B cell (primary cell): ENCODE results near the gene PRKCH. TPM values are rescaled to one million over a fixed set of nuclear protein-coding genes. Genes with fewer than 3 reads are reported as not detected.

ENCODE experiments used
- ATAC-seq: fragments of 200-7000 bp; cut with Tn5 transposase; one replicate; pipeline ENCODE4 v1.10.0; 2021; ENCODE audit warnings: low read depth, mild to moderate bottlenecking, moderate number of reproducible peaks, moderate library complexity
- CTCF ChIA-PET: fragments of 350-600 bp; sonication (Branson Sonifier 250); formaldehyde crosslinking; loops from one replicate; lab custom pipeline; 2021; ENCODE audit warnings: antibody characterized with exemption, inconsistent platforms; lab: Charles Lee
- POLR2A ChIA-PET: fragments of 350-600 bp; sonication (Branson Sonifier 250); formaldehyde crosslinking; loops from one replicate; lab custom pipeline; 2021; ENCODE audit warnings: antibody characterized with exemption; lab: Charles Lee
- DNase-seq: peaks from one replicate; pipeline ENCODE4 v3.0.0; 2013
- H2AFZ ChIP-seq: 2 replicates; pipeline ENCODE4 v1.6.1; 2012; ENCODE audit warnings: mild to moderate bottlenecking, low read depth, low read length; ENCODE audit not compliant: insufficient read depth, poor library complexity, severe bottlenecking
- H3K27ac ChIP-seq, 2 donors: 1 replicate in 1 of 2; 2 replicates in 1 of 2; pipeline ENCODE4 v1.5.1; 2012 to 2013; ENCODE audit warnings: low read length in 2 of 2, mild to moderate bottlenecking in 2 of 2, moderate library complexity in 1 of 2
- H3K27me3 ChIP-seq, 4 experiments: fragments of 200-600 bp in 1 of 4; sonication (generic) in 1 of 4; replicated peaks in 1 of 4; 1 replicate in 2 of 4; 2 replicates in 2 of 4; pipeline versions ENCODE4 v1.6.1 to v1.7.0; 2013 to 2016; ENCODE audit warnings: low read length in 3 of 4, mild to moderate bottlenecking in 2 of 4, mixed read lengths in 1 of 4, moderate library complexity in 1 of 4; ENCODE audit not compliant: insufficient read depth in 4 of 4, control insufficient read depth in 3 of 4; ENCODE audit errors: control extremely low read depth in 1 of 4
- H3K36me3 ChIP-seq, 2 experiments: replicated peaks in 1 of 2; 1 replicate in 1 of 2; 2 replicates in 1 of 2; pipeline versions ENCODE4 v1.6.1 to v1.7.1; 2013; ENCODE audit warnings: low read length in 1 of 2; ENCODE audit not compliant: insufficient read depth in 2 of 2, control insufficient read depth in 1 of 2; ENCODE audit errors: control extremely low read depth in 1 of 2, extremely low read depth in 1 of 2
- H3K4me1 ChIP-seq, 2 donors: fragments of 200-600 bp in 1 of 2; sonication (generic) in 1 of 2; 1 replicate in 1 of 2; 2 replicates in 1 of 2; pipeline versions ENCODE4 v1.5.1 to v1.6.1; 2013 to 2017; ENCODE audit warnings: low read length in 2 of 2; ENCODE audit not compliant: control insufficient read depth in 2 of 2, insufficient read depth in 2 of 2
- H3K4me2 ChIP-seq: replicated peaks from 2 replicates; pipeline ENCODE3; 2012; ENCODE audit warnings: mild to moderate bottlenecking, low read depth, low read length; ENCODE audit not compliant: poor library complexity, severe bottlenecking
- H3K4me3 ChIP-seq, 5 experiments: fragments of 200-600 bp in 1 of 5; sonication (generic) in 1 of 5; 1 replicate in 3 of 5; 2 replicates in 2 of 5; pipeline versions ENCODE4 v1.5.1 to v1.7.0; 2011 to 2016; ENCODE audit warnings: low read length in 4 of 5, mild to moderate bottlenecking in 4 of 5, low read depth in 2 of 5, control low read depth in 1 of 5, moderate library complexity in 1 of 5; ENCODE audit not compliant: insufficient read depth in 1 of 5; ENCODE audit errors: control extremely low read depth in 1 of 5, extremely low read depth in 1 of 5
- H3K79me2 ChIP-seq: fragments of 200-600 bp; sonication (generic); one replicate; pipeline ENCODE4 v1.6.0; 2016; ENCODE audit warnings: low read length; ENCODE audit not compliant: control insufficient read depth, insufficient read depth
- H3K9ac ChIP-seq: fragments of 200-600 bp; sonication (generic); 2 replicates; pipeline ENCODE4 v1.6.1; 2017; ENCODE audit warnings: mild to moderate bottlenecking, low read length, moderate library complexity
- H3K9me3 ChIP-seq, 3 donors: one replicate each; pipeline versions ENCODE4 v1.6.1 to v1.7.1; 2013; ENCODE audit warnings: low read length in 2 of 3; ENCODE audit not compliant: control insufficient read depth in 2 of 3, insufficient read depth in 1 of 3; ENCODE audit errors: control extremely low read depth in 1 of 3
- H4K20me1 ChIP-seq: 2 replicates; pipeline ENCODE4 v1.6.0; 2012; ENCODE audit warnings: mild to moderate bottlenecking, low read length; ENCODE audit not compliant: insufficient read depth, control insufficient read depth, poor library complexity, severe bottlenecking
- H3K27ac Mint-ChIP-seq: one replicate; pipeline ENCODE4 v1.8.0; 2021; ENCODE audit warnings: mixed read lengths
- H3K27me3 Mint-ChIP-seq: one replicate; pipeline ENCODE4 v1.8.0; 2021; ENCODE audit warnings: mixed read lengths
- H3K4me1 Mint-ChIP-seq: one replicate; pipeline ENCODE4 v1.8.0; 2021; ENCODE audit warnings: mixed read lengths
- H3K4me3 Mint-ChIP-seq: one replicate; pipeline ENCODE4 v1.8.0; 2021; ENCODE audit warnings: mixed read lengths
- H3K9me3 Mint-ChIP-seq: one replicate; pipeline ENCODE4 v1.8.0; 2022; ENCODE audit warnings: mixed read lengths; ENCODE audit not compliant: insufficient read depth
- EZH2 ChIP-seq: IDR thresholded peaks from 2 replicates; pipeline ENCODE4 v1.6.1; 2012; ENCODE audit warnings: borderline replicate concordance, low read depth, mild to moderate bottlenecking, moderate library complexity, low read length; ENCODE audit not compliant: insufficient read depth, poor library complexity, severe bottlenecking
- whole genome bisulfite sequencing: methylation state at CpG from one replicate; pipeline ENCODE4 v1.1.5; 2013; ENCODE audit warnings: missing lambda C conversion rate; ENCODE audit not compliant: insufficient coverage; 5-methylcytosine and 5-hydroxymethylcytosine counted together
- intact Hi-C: fragments of 100-400 bp; cut with micrococcal nuclease; formaldehyde crosslinking; loops from one replicate; pipeline ENCODE4 v1.10.0; 2022
- polyA plus RNA-seq: library from polyadenylated mRNA; depleted of rRNA; stranded (reverse); fragments of >200 nt; gene quantifications from 2 replicates; pipeline ENCODE4 v1.2.3, GENCODE V29; 2012
- total RNA-seq, 2 donors: library from RNA; stranded (reverse); fragments of 120-200 nt in 1 of 2; gene quantifications; 1 replicate in 1 of 2; 2 replicates in 1 of 2; pipeline versions ENCODE4 v1.2.3 to v1.2.4, GENCODE V29; 2013 to 2022
- TF ChIP-seq, protein P1 (sequence below): fragments of 200-600 bp; IDR thresholded peaks from one replicate; pipeline ENCODE4 v1.8.0; 2022; ENCODE audit warnings: antibody characterized with exemption, mild to moderate bottlenecking

PRKCH gene
- total and polyA plus RNA-seq, 2 donors (not counting 1 experiment from before 2014, with no cell fraction given), result 2.0 to 5.0 TPM

DNA sequence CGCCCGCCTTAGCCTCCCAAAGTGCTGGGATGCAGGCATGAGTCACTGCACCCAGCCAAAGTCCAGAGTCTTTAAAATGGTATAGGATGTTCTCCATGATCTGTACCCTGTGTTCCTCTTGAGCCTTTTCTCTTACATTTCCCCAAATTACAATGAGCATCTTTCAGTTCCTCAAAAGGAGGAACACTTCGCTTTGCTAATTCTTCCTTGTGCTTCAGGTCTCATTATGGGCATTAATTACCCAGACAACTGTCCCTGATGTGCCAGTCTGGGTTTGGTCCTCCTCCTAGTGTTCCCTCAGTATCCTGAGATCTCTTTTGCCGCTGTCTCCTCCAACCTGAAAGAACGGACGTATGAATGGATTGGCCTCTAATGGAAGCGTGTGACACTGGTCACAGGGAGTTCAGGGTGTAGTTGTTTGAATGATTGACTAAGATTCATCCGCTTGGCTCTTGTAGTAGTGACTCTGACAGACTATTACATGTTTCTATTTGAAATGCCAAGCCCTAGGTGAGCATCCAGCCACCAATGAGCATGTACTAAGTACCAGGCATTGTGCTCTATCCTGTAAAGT lies 8.2 kb downstream of the PRKCH start:
- ChIA-PET CTCF (no interaction called here), POLR2A (no interaction called here)
- ATAC-seq (peak; percentile 60), DNase-seq (peak; percentile 43)
- Mint-ChIP-seq H3K9me3 (no peaks in the 10 kb centered on the region), H3K4me1 (peaks cover 11% of the 10 kb centered on the region), H3K27me3 (no peaks in the 10 kb centered on the region), H3K27ac (no peak overlapping the region), H3K4me3 (no peak overlapping the region)
- WGBS, result 75% methylated on average over 4 of the region's 8 CpGs
- no peak overlapping the region for H3K4me2 ChIP-seq
- H3K4me3 ChIP-seq, result no peak overlapping the region
- H3K27me3 ChIP-seq, result no peaks in the 10 kb centered on the region
- H3K4me1 ChIP-seq, result peaks cover 5 to 13% of the 10 kb centered on the region in 2 donors
- no peaks in the 10 kb centered on the region for H3K79me2 ChIP-seq
- intact Hi-C loops, result loop anchor here (10.0 kb wide), 1 partner anchor 115 kb away; no protein-coding TSS in a partner anchor
- no peak overlapping the region for H2AFZ ChIP-seq
- H3K27ac ChIP-seq, result no peak overlapping the region
- no peaks in the 10 kb centered on the region for H3K9me3 ChIP-seq
- no peaks in the 10 kb centered on the region for H3K36me3 ChIP-seq
- H3K9ac ChIP-seq, result no peak overlapping the region
- TF ChIP-seq EZH2, result no peak
- TF ChIP-seq, protein P1, sequence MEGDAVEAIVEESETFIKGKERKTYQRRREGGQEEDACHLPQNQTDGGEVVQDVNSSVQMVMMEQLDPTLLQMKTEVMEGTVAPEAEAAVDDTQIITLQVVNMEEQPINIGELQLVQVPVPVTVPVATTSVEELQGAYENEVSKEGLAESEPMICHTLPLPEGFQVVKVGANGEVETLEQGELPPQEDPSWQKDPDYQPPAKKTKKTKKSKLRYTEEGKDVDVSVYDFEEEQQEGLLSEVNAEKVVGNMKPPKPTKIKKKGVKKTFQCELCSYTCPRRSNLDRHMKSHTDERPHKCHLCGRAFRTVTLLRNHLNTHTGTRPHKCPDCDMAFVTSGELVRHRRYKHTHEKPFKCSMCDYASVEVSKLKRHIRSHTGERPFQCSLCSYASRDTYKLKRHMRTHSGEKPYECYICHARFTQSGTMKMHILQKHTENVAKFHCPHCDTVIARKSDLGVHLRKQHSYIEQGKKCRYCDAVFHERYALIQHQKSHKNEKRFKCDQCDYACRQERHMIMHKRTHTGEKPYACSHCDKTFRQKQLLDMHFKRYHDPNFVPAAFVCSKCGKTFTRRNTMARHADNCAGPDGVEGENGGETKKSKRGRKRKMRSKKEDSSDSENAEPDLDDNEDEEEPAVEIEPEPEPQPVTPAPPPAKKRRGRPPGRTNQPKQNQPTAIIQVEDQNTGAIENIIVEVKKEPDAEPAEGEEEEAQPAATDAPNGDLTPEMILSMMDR, result no peak
- H4K20me1 ChIP-seq, result no peaks in the 10 kb centered on the region

DNA sequence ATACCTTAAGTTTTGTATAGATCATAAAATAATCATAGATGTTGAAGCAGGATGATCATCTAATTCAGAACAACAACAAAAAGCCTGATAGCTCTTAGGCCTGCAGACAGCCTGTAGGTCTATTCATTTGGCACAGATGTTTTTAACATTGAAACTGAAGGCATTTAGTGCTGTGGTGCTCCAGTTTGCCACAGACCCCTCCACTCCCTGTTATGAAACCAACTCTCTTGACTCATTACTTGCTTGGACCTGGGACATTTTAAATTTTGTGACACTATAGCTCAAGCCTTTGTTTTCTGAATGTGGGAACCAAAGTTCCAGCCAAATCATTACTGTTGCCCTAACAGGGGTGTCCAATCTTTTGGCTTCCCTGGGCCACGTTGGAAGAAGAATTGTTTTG lies 9.1 kb downstream of the PRKCH start:
- Histone ChIP-seq H3K4me1 (peaks cover 5 to 13% of the 10 kb centered on the region in 2 donors), H2AFZ (no peak overlapping the region), H3K9me3 (no peaks in the 10 kb centered on the region), H3K27me3 (no peaks in the 10 kb centered on the region), H4K20me1 (no peaks in the 10 kb centered on the region), H3K4me3 (no peak overlapping the region), H3K27ac (no peak overlapping the region), H3K79me2 (no peaks in the 10 kb centered on the region), H3K4me2 (no peak overlapping the region), H3K36me3 (no peaks in the 10 kb centered on the region), H3K9ac (no peak overlapping the region)
- ATAC-seq (no peak), DNase-seq (no peak)
- H3K4me3 Mint-ChIP-seq, result no peak overlapping the region
- H3K27ac Mint-ChIP-seq, result no peak overlapping the region
- TF ChIP-seq, protein P1, result no peak
- TF ChIP-seq EZH2, result no peak
- H3K27me3 Mint-ChIP-seq, result no peaks in the 10 kb centered on the region
- H3K9me3 Mint-ChIP-seq, result no peaks in the 10 kb centered on the region
- H3K4me1 Mint-ChIP-seq, result peaks cover 11% of the 10 kb centered on the region
- POLR2A ChIA-PET, result no interaction called here
- CTCF ChIA-PET, result no interaction called here
- WGBS, result no CpG with 5 or more reads among the region's 1 CpG
- intact Hi-C loops, result no loop called here
